WTC11 (cell line): ENCODE data around the gene NMU. TPM values are rescaled to one million over a fixed set of nuclear protein-coding genes. Genes with fewer than 3 reads are reported as not detected.

Experiments used
- ATAC-seq: fragments of 200-7000 bp; cut with Tn5 transposase; 2 replicates; pipeline ENCODE4 v1.10.0; 2021; ENCODE audit warnings: mild to moderate bottlenecking, moderate library complexity
- CTCF ChIA-PET: fragments of 300-600 bp; sonication (Branson Sonifier 250); formaldehyde crosslinking; loops from one replicate; lab custom pipeline; 2021; ENCODE audit warnings: antibody characterized with exemption; lab: Charles Lee
- POLR2A ChIA-PET: fragments of 350-600 bp; sonication (Branson Sonifier 250); formaldehyde crosslinking; loops from one replicate; lab custom pipeline; 2021; ENCODE audit warnings: antibody characterized with exemption; lab: Charles Lee
- DNase-seq: peaks from one replicate; pipeline ENCODE4 v3.0.0; 2021; ENCODE audit warnings: low spot score
- H3K27ac Mint-ChIP-seq: 2 replicates; pipeline ENCODE4 v1.8.0; 2021; ENCODE audit warnings: mixed read lengths
- H3K27me3 Mint-ChIP-seq: 2 replicates; pipeline ENCODE4 v1.8.0; 2021; ENCODE audit warnings: low read depth, mild to moderate bottlenecking, moderate library complexity, mixed read lengths
- H3K36me3 Mint-ChIP-seq: 2 replicates; pipeline ENCODE4 v1.8.0; 2021; ENCODE audit warnings: mixed read lengths
- H3K4me1 Mint-ChIP-seq: 2 replicates; pipeline ENCODE4 v1.8.0; 2022; ENCODE audit warnings: mixed read lengths
- H3K4me3 Mint-ChIP-seq: 2 replicates; pipeline ENCODE4 v1.8.0; 2021; ENCODE audit warnings: mild to moderate bottlenecking, moderate library complexity, mixed read lengths
- H3K9me3 Mint-ChIP-seq: 2 replicates; pipeline ENCODE4 v1.8.0; 2021; ENCODE audit warnings: mixed read lengths
- AFF4 ChIP-seq: sonication (generic); formaldehyde crosslinking; IDR thresholded peaks from 2 replicates; pipeline ENCODE4 v1.8.1; 2023; ENCODE audit warnings: mild to moderate bottlenecking, missing genetic modification reagents, borderline replicate concordance
- ARID4B ChIP-seq: sonication (generic); formaldehyde crosslinking; IDR thresholded peaks from 2 replicates; pipeline ENCODE4 v1.8.0; 2023; ENCODE audit warnings: missing genetic modification reagents, mild to moderate bottlenecking, borderline replicate concordance
- ATF2 ChIP-seq: sonication (generic); formaldehyde crosslinking; IDR thresholded peaks from 2 replicates; pipeline ENCODE4 v1.8.1; 2022; ENCODE audit warnings: low read depth, missing genetic modification reagents, borderline replicate concordance
- E2F1 ChIP-seq: sonication (generic); formaldehyde crosslinking; IDR thresholded peaks from 2 replicates; pipeline ENCODE4 v1.8.0; 2022; ENCODE audit warnings: mild to moderate bottlenecking, missing genetic modification reagents
- ESRRA ChIP-seq: sonication (generic); formaldehyde crosslinking; IDR thresholded peaks from 2 replicates; pipeline ENCODE4 v1.8.1; 2022; ENCODE audit warnings: mild to moderate bottlenecking, missing genetic modification reagents, borderline replicate concordance
- JAZF1 ChIP-seq: fragments of 250-450 bp; sonication (Bioruptor Pico); IDR thresholded peaks from 2 replicates; pipeline ENCODE4 v1.9.0; 2021; ENCODE audit warnings: moderate library complexity, mild to moderate bottlenecking, inconsistent platforms
- NR3C1 ChIP-seq: sonication (generic); formaldehyde crosslinking; conservative IDR thresholded peaks from 2 replicates; pipeline ENCODE4 v1.8.1; 2023; ENCODE audit warnings: low read depth, mild to moderate bottlenecking, missing genetic modification reagents
- PRDM15 ChIP-seq: sonication (generic); formaldehyde crosslinking; IDR thresholded peaks from 2 replicates; pipeline ENCODE4 v1.8.0; 2022; ENCODE audit warnings: missing genetic modification reagents
- SOX15 ChIP-seq: fragments of 250-450 bp; sonication (Bioruptor Pico); IDR thresholded peaks from 2 replicates; pipeline ENCODE4 v1.9.0; 2021; ENCODE audit warnings: mild to moderate bottlenecking
- TCF7 ChIP-seq: sonication (generic); formaldehyde crosslinking; IDR thresholded peaks from 2 replicates; pipeline ENCODE4 v1.8.0; 2022; ENCODE audit warnings: mild to moderate bottlenecking, low read depth, missing genetic modification reagents, moderate library complexity
- USF2 ChIP-seq: sonication (generic); formaldehyde crosslinking; IDR thresholded peaks from 2 replicates; pipeline ENCODE4 v1.8.1; 2023; ENCODE audit warnings: mild to moderate bottlenecking, missing genetic modification reagents, moderate library complexity
- ZNF219 ChIP-seq: sonication (generic); formaldehyde crosslinking; IDR thresholded peaks from 2 replicates; pipeline ENCODE4 v1.8.0; 2023; ENCODE audit warnings: missing genetic modification reagents, mild to moderate bottlenecking, borderline replicate concordance
- ZNF396 ChIP-seq: fragments of 250-450 bp; sonication (Bioruptor Pico); IDR thresholded peaks from 2 replicates; pipeline ENCODE4 v1.8.0; 2021; ENCODE audit warnings: mild to moderate bottlenecking, moderate library complexity, borderline replicate concordance
- ZNF532 ChIP-seq: fragments of 250-450 bp; sonication (Bioruptor Pico); IDR thresholded peaks from 2 replicates; pipeline ENCODE4 v1.9.0; 2021; ENCODE audit warnings: mild to moderate bottlenecking, borderline replicate concordance
- total RNA-seq: library from RNA; stranded (reverse); gene quantifications from 3 replicates; pipeline ENCODE4 v1.2.3, GENCODE V29; 2021

The NMU gene
- total RNA-seq, 1 experiment from 2014 or later = 43.7 TPM

DNA sequence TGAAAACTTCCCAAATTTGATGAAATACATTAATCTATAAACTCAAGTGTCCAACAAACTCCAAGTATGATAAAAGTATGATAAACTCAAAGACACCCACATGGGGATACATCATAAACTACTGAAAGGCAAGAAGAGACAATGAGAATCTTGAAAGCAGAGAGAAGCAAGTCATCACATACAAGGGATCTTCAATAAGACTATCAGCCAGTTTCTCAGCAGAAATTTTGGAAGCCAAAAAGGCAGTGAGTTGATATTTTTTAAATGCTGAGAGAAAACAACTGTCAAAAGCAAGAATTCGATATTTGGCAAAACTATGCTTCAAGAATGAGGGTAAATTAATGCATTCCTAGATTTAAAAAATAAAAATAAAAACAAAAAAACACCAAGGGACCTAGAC, 60.6 kb downstream of the NMU start (continued):
- TF ChIP-seq AFF4 (CRISPR knock-in tag) (no peak), ZNF219 (CRISPR knock-in tag) (no peak), ARID4B (no peak), SOX15 (no peak)

- Mint-ChIP-seq H3K27me3 (no peaks in the 10 kb centered on the region; the same call in 1 of the 2 replicates), H3K27ac (no peak overlapping the region), H3K36me3 (peaks cover 43% of the 10 kb centered on the region), H3K4me3 (no peak overlapping the region), H3K4me1 (0 out of 2 replicates have a peak, but pooled peaks cover 5% of the 10 kb centered on the region), H3K9me3 (peaks cover 50% of the 10 kb centered on the region)
- ChIA-PET CTCF (no interaction called here), POLR2A (no interaction called here)
- DNase-seq = no peak
- ATAC-seq = no peak
- TF ChIP-seq ESRRA = no peak
- TF ChIP-seq TCF7 (CRISPR knock-in tag) = no peak
- no peak for TF ChIP-seq E2F1 (CRISPR knock-in tag)
- no peak for TF ChIP-seq PRDM15 (CRISPR knock-in tag)
- TF ChIP-seq NR3C1 (CRISPR knock-in tag) = no peak
- TF ChIP-seq JAZF1 (CRISPR knock-in tag) = no peak
- no peak for TF ChIP-seq ZNF396
- TF ChIP-seq ZNF532 (CRISPR knock-in tag) = no peak
- TF ChIP-seq ATF2 = no peak
- no peak for TF ChIP-seq USF2 (CRISPR knock-in tag)
Observed at GRCh38 chr4:55574252-55574651, 61.8 kb downstream of the NMU start.
